ENCODE results near the gene DCDC2B. TPM values are rescaled to one million over a fixed set of nuclear protein-coding genes. Genes with fewer than 3 reads are reported as not detected.
"Not testable (repeated sequence)": the region's sequence is repeated elsewhere in the genome, so short reads cannot be mapped to it uniquely, and the experiment has no call there.

The DCDC2B gene
- 1 to 10 TPM in 2 of 3 donors, under 1 TPM in 1; 0.60 to 2.2 (median 2.1) TPM for polyA plus RNA-seq (ENCODE audit: insufficient read length in 3 of 3)
- long read RNA-seq, donor 1, partial matches to known transcripts: 7 of 7 reads
- long read RNA-seq, donor 1, other reads (novel, unspliced or antisense): 0 of 7 reads
- long read RNA-seq, donor 2, partial matches to known transcripts: 9 of 9 reads
- long read RNA-seq, donor 2, other reads (novel, unspliced or antisense): 0 of 9 reads
- long read RNA-seq, donor 3: 0 reads
- long read RNA-seq, donor 4: 0 reads
- long read RNA-seq, donor 5: 0 reads
- long read RNA-seq, donor 6, partial matches to known transcripts: 13 of 13 reads
- long read RNA-seq, donor 6, other reads (novel, unspliced or antisense): 0 of 13 reads
- long read RNA-seq, donor 7, partial matches to known transcripts: 5 of 5 reads
- long read RNA-seq, donor 7, other reads (novel, unspliced or antisense): 0 of 5 reads
- long read RNA-seq, donor 8: 0 reads
- long read RNA-seq, donor 9, partial matches to known transcripts: 13 of 13 reads
- long read RNA-seq, donor 9, other reads (novel, unspliced or antisense): 0 of 13 reads
- long read RNA-seq, donor 10: 0 reads
- long read RNA-seq, donor 11: 0 reads
- long read RNA-seq, donor 12, partial matches to known transcripts: 15 of 15 reads
- long read RNA-seq, donor 12, other reads (novel, unspliced or antisense): 0 of 15 reads
- long read RNA-seq, donor 13, partial matches to known transcripts: 6 of 6 reads
- long read RNA-seq, donor 13, other reads (novel, unspliced or antisense): 0 of 6 reads
- long read RNA-seq, donor 14: 0 reads
- long read RNA-seq, donor 15, partial matches to known transcripts: 25 of 25 reads
- long read RNA-seq, donor 15, other reads (novel, unspliced or antisense): 0 of 25 reads
- long read RNA-seq, donor 16: 0 reads

- peak; percentile 44 for DNase-seq
Observed at GRCh38 chr1:32208891-32209328, at the start of gene DCDC2B. Gene DCDC2B, plus strand, starts transcription at chr1:32209089. Its CDS starts 5 bp downstream, at chr1:32209094.

- no peak for DNase-seq
Observed at GRCh38 chr1:32159189-32159588, 49.7 kb upstream of the DCDC2B start.

- DNase-seq: no peak
Observed at GRCh38 chr1:32163405-32163804, 45.5 kb upstream of the DCDC2B start.

- not testable (repeated sequence) for DNase-seq
Observed at GRCh38 chr1:32165633-32166032, 43.3 kb upstream of the DCDC2B start.

GRCh38 chr1:32170991-32171390 lies 37.9 kb upstream of the DCDC2B start:
- DNase-seq: no peak

- DNase-seq: no peak
Observed at GRCh38 chr1:32172621-32173245, 36.2 kb upstream of the DCDC2B start.

GRCh38 chr1:32178380-32179192 lies 30.3 kb upstream of the DCDC2B start:
- DNase-seq: no peak

- DNase-seq: no peak
Observed at GRCh38 chr1:32179193-32179442, 29.8 kb upstream of the DCDC2B start.

GRCh38 chr1:32179443-32180185 lies 29.3 kb upstream of the DCDC2B start, which contains the start of gene TXLNA:
Gene TXLNA, plus strand, starts transcription at chr1:32179675. Its CDS starts 671 bp downstream, at chr1:32180346.
- DNase-seq: peak; percentile 93

- peak; percentile 47 for DNase-seq
Observed at GRCh38 chr1:32180186-32181060, 28.5 kb upstream of the DCDC2B start.

- DNase-seq: no peak
Observed at GRCh38 chr1:32181065-32181464, 27.8 kb upstream of the DCDC2B start.

GRCh38 chr1:32181563-32181962 lies 27.3 kb upstream of the DCDC2B start:
- DNase-seq: no peak

- no peak for DNase-seq
Observed at GRCh38 chr1:32182060-32182459, 26.8 kb upstream of the DCDC2B start.

GRCh38 chr1:32184650-32185049 lies 24.2 kb upstream of the DCDC2B start:
- no peak for DNase-seq

GRCh38 chr1:32186077-32186476 lies 22.8 kb upstream of the DCDC2B start:
- DNase-seq: no peak

- no peak for DNase-seq
Observed at GRCh38 chr1:32186491-32186890, 22.4 kb upstream of the DCDC2B start.

- DNase-seq: no peak
Observed at GRCh38 chr1:32187850-32188249, 21.0 kb upstream of the DCDC2B start.

- DNase-seq: no peak
Observed at GRCh38 chr1:32192220-32192948, 16.5 kb upstream of the DCDC2B start.

GRCh38 chr1:32194984-32195383 lies 13.9 kb upstream of the DCDC2B start:
- no peak for DNase-seq
